SU-DHL-6 (cell line): ENCODE measurements around the gene USP11.

Source experiments
- EZH2phosphoT487 ChIP-seq: fragments of 200-600 bp; sonication (generic), shearing (Covaris generic); conservative IDR thresholded peaks from 2 replicates; pipeline ENCODE4 v1.6.1; 2018; ENCODE audit warnings: mild to moderate bottlenecking, antibody characterized with exemption, low read length, moderate library complexity, mixed read lengths
- TF ChIP-seq, protein P1 (sequence below): fragments of 200-600 bp; sonication (generic); IDR thresholded peaks from one replicate; pipeline ENCODE4 v1.5.1; 2017; ENCODE audit warnings: antibody characterized with exemption, mild to moderate bottlenecking, low read length, moderate library complexity; ENCODE audit not compliant: insufficient read depth, poor library complexity, severe bottlenecking

DNA sequence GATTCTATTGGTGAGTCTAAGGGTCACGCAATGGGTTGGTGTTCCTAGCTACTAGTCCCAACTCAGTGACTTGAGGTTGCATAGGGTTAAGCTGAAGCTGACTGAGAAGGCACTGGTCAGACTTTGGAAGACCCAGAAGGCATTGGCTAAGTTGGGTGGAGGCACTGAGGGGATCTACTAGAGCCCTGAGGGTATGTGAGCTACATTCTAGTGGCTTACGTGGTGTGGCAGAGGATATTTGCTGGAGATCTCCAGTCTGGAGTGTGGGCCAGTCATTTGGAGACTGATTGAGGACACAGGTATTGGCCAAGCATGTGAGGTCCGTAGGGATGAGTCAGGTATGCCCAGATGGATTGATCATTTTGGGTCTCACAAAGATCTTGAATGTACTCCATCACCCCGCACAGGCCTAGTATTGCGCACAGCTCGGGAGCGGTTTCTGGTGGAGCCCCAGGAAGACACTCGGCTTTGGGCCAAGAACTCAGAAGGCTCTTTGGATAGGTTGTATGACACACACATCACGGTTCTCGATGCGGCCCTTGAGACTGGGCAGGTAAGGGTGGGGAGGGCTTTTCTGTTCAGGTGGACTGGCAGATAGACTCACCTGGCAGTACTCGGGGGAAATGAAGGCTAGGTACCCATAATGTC lies 7.2 kb downstream of the USP11 start:
- TF ChIP-seq, protein P1, sequence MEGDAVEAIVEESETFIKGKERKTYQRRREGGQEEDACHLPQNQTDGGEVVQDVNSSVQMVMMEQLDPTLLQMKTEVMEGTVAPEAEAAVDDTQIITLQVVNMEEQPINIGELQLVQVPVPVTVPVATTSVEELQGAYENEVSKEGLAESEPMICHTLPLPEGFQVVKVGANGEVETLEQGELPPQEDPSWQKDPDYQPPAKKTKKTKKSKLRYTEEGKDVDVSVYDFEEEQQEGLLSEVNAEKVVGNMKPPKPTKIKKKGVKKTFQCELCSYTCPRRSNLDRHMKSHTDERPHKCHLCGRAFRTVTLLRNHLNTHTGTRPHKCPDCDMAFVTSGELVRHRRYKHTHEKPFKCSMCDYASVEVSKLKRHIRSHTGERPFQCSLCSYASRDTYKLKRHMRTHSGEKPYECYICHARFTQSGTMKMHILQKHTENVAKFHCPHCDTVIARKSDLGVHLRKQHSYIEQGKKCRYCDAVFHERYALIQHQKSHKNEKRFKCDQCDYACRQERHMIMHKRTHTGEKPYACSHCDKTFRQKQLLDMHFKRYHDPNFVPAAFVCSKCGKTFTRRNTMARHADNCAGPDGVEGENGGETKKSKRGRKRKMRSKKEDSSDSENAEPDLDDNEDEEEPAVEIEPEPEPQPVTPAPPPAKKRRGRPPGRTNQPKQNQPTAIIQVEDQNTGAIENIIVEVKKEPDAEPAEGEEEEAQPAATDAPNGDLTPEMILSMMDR, result no peak
- no peak for TF ChIP-seq EZH2phosphoT487
